CD14-positive monocyte (primary cell): ENCODE measurements around the gene ESRRB. TPM values are rescaled to one million over a fixed set of nuclear protein-coding genes. Genes with fewer than 3 reads are reported as not detected.

Experiments used
- DNase-seq, 3 donors: peaks; one replicate each; pipeline ENCODE4 v3.0.0-alpha.2; 2011 to 2022
- H2AFZ ChIP-seq: 2 replicates; pipeline ENCODE4 v1.6.0; 2012; ENCODE audit warnings: mild to moderate bottlenecking, low read depth, low read length, inconsistent platforms; ENCODE audit not compliant: insufficient read depth, poor library complexity, severe bottlenecking
- H3K27ac ChIP-seq, 2 donors: 1 replicate in 1 of 2; 2 replicates in 1 of 2; pipeline ENCODE4 v1.5.1; 2012 to 2013; ENCODE audit warnings: low read length in 2 of 2, control low read depth in 1 of 2, inconsistent platforms in 1 of 2, low read depth in 1 of 2, mild to moderate bottlenecking in 1 of 2
- H3K27me3 ChIP-seq, 2 donors: one replicate each; pipeline versions ENCODE4 v1.6.0 to v1.6.1; 2011 to 2013; ENCODE audit warnings: low read length in 2 of 2; ENCODE audit not compliant: control insufficient read depth in 2 of 2, insufficient read depth in 2 of 2
- H3K36me3 ChIP-seq, 2 donors: replicated peaks in 1 of 2; 1 replicate in 1 of 2; 2 replicates in 1 of 2; pipeline versions ENCODE4 v1.5.1 to v1.6.1; 2012 to 2013; ENCODE audit warnings: low read length in 2 of 2, control low read depth in 1 of 2, inconsistent platforms in 1 of 2, mild to moderate bottlenecking in 1 of 2; ENCODE audit not compliant: insufficient read depth in 2 of 2, control insufficient read depth in 1 of 2
- H3K4me1 ChIP-seq, 2 donors: 1 replicate in 1 of 2; 2 replicates in 1 of 2; pipeline versions ENCODE4 v1.5.1 to v1.6.1; 2012 to 2013; ENCODE audit warnings: low read length in 2 of 2, control low read depth in 1 of 2, inconsistent platforms in 1 of 2, mild to moderate bottlenecking in 1 of 2, moderate library complexity in 1 of 2; ENCODE audit not compliant: insufficient read depth in 2 of 2, control insufficient read depth in 1 of 2
- H3K4me2 ChIP-seq: replicated peaks from 2 replicates; pipeline ENCODE3; 2012; ENCODE audit warnings: low read length, moderate library complexity, mild to moderate bottlenecking; ENCODE audit not compliant: poor library complexity, severe bottlenecking; ENCODE audit errors: extremely low read depth
- H3K4me3 ChIP-seq, 3 experiments: fragments of 200-600 bp in 1 of 3; sonication (generic) in 1 of 3; replicated peaks in 1 of 3; 1 replicate in 2 of 3; 2 replicates in 1 of 3; pipeline ENCODE4 v1.5.1; 2011 to 2013; ENCODE audit warnings: low read length in 3 of 3, mild to moderate bottlenecking in 3 of 3, control low read depth in 2 of 3, low read depth in 2 of 3, inconsistent platforms in 1 of 3, moderate library complexity in 1 of 3
- H3K79me2 ChIP-seq: 2 replicates; pipeline ENCODE4 v1.6.0; 2012; ENCODE audit warnings: mild to moderate bottlenecking, control low read depth, inconsistent platforms, low read length, moderate library complexity; ENCODE audit not compliant: insufficient read depth
- H3K9ac ChIP-seq: 2 replicates; pipeline ENCODE4 v1.6.0; 2017; ENCODE audit warnings: low read length, mild to moderate bottlenecking; ENCODE audit not compliant: insufficient read depth, poor library complexity, severe bottlenecking
- H3K9me3 ChIP-seq, 2 donors: replicated peaks in 1 of 2; 1 replicate in 1 of 2; 2 replicates in 1 of 2; pipeline versions ENCODE4 v1.5.1 to v1.6.1; 2012 to 2013; ENCODE audit warnings: low read length in 2 of 2, control low read depth in 1 of 2; ENCODE audit not compliant: control insufficient read depth in 1 of 2, insufficient read depth in 1 of 2
- H4K20me1 ChIP-seq: 2 replicates; pipeline ENCODE4 v1.6.0; 2012; ENCODE audit warnings: mild to moderate bottlenecking, low read length, control low read depth, moderate library complexity; ENCODE audit not compliant: insufficient read depth
- H3K27ac Mint-ChIP-seq, 7 donors: one replicate each; pipeline ENCODE4 v1.8.0; 2020; ENCODE audit warnings: mild to moderate bottlenecking in 7 of 7, mixed read lengths in 7 of 7, moderate library complexity in 6 of 7, inconsistent platforms in 2 of 7
- H3K27me3 Mint-ChIP-seq, 3 donors: one replicate each; pipeline ENCODE4 v1.8.0; 2021 to 2022; ENCODE audit warnings: low read depth in 3 of 3, mild to moderate bottlenecking in 3 of 3, mixed read lengths in 3 of 3, moderate library complexity in 3 of 3, inconsistent platforms in 1 of 3
- H3K36me3 Mint-ChIP-seq, 2 donors: one replicate each; pipeline ENCODE4 v1.8.0; 2020; ENCODE audit warnings: mixed read lengths in 2 of 2, inconsistent platforms in 1 of 2, mild to moderate bottlenecking in 1 of 2
- H3K4me1 Mint-ChIP-seq: one replicate; pipeline ENCODE4 v1.8.0; 2020; ENCODE audit warnings: mild to moderate bottlenecking, mixed read lengths
- H3K4me3 Mint-ChIP-seq, 2 donors: one replicate each; pipeline ENCODE4 v1.8.0; 2020; ENCODE audit warnings: mild to moderate bottlenecking in 2 of 2, mixed read lengths in 2 of 2, moderate library complexity in 1 of 2
- H3K9me3 Mint-ChIP-seq, 7 donors: one replicate each; pipeline ENCODE4 v1.8.0; 2020 to 2022; ENCODE audit warnings: mixed read lengths in 7 of 7, mild to moderate bottlenecking in 6 of 7, moderate library complexity in 6 of 7, inconsistent platforms in 2 of 7
- WGBS: methylation state at CpG from one replicate; pipeline ENCODE4 v1.1.5; 2013; ENCODE audit warnings: missing lambda C conversion rate; ENCODE audit not compliant: insufficient coverage; 5-methylcytosine and 5-hydroxymethylcytosine counted together
- intact Hi-C, 2 donors: fragments of 100-400 bp; cut with micrococcal nuclease; formaldehyde crosslinking; loops; one replicate each; pipeline versions ENCODE4 v1.15.0 to v1.15.1; 2023
- polyA plus RNA-seq, 3 donors: library from polyadenylated mRNA; depleted of rRNA in 1 of 3; unstranded in 2 of 3; stranded (reverse) in 1 of 3; fragments of 300-500 nt in 2 of 3; fragments of >200 nt in 1 of 3; fragmentation: Illumina TruSeq in 2 of 3; gene quantifications; 1 replicate in 2 of 3; 2 replicates in 1 of 3; pipeline ENCODE4 v1.2.3, GENCODE V29; 2012 to 2021
- TF ChIP-seq, protein P1 (sequence below): fragments of 200-600 bp; IDR thresholded peaks from one replicate; pipeline ENCODE4 v1.8.0; 2022; ENCODE audit warnings: antibody characterized with exemption, mild to moderate bottlenecking

The ESRRB gene
- polyA plus RNA-seq, 3 donors: 0.03 TPM; not detected in 2

DNA sequence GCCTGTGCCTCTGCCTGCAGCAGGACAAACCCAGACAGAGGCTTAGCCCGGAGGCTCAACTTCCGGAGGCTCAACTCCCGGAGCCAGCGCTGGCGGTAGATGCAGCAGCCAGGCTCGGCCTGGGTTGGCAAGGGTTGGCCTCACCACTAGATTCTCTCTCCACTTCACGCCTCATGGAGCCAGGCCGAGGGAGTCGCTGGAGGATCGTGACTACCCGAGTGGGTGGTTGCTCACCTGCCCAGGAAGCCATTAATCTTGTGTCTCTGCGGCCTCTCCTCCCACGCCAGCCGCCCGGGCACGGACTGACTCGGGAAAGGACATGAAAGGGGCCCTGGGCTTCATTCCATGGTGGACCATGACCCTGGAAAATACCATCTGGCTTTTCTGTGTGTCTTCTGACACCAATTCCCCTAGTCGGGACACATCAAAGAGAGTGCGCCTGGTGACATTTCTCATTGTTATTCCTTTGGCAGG lies 20.8 kb downstream of the ESRRB start:
- TF ChIP-seq, protein P1, sequence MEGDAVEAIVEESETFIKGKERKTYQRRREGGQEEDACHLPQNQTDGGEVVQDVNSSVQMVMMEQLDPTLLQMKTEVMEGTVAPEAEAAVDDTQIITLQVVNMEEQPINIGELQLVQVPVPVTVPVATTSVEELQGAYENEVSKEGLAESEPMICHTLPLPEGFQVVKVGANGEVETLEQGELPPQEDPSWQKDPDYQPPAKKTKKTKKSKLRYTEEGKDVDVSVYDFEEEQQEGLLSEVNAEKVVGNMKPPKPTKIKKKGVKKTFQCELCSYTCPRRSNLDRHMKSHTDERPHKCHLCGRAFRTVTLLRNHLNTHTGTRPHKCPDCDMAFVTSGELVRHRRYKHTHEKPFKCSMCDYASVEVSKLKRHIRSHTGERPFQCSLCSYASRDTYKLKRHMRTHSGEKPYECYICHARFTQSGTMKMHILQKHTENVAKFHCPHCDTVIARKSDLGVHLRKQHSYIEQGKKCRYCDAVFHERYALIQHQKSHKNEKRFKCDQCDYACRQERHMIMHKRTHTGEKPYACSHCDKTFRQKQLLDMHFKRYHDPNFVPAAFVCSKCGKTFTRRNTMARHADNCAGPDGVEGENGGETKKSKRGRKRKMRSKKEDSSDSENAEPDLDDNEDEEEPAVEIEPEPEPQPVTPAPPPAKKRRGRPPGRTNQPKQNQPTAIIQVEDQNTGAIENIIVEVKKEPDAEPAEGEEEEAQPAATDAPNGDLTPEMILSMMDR: no peak
- Histone ChIP-seq H3K79me2 (no peaks in the 10 kb centered on the region), H3K9me3 (no peaks in the 10 kb centered on the region), H3K9ac (no peak overlapping the region), H3K4me1 (no peaks in the 10 kb centered on the region), H3K36me3 (no peaks in the 10 kb centered on the region), H3K27ac (no peak overlapping the region), H3K4me3 (no peak overlapping the region), H2AFZ (no peak overlapping the region), H3K27me3 (no peaks in the 10 kb centered on the region), H4K20me1 (no peaks in the 10 kb centered on the region), H3K4me2 (no peak overlapping the region)
- WGBS: 79% methylated on average over 19 of the region's 19 CpGs
- Mint-ChIP-seq H3K4me1 (no peaks in the 10 kb centered on the region), H3K27me3 (peaks cover 5 to 26% (median 7%) of the 10 kb centered on the region in 3 donors), H3K4me3 (no peak overlapping the region), H3K36me3 (no peaks in the 10 kb centered on the region), H3K9me3 (peaks cover 0 to 2% (median 0%) of the 10 kb centered on the region in 7 donors), H3K27ac (no peak overlapping the region)
- intact Hi-C loops: no loop called here
- no peak for DNase-seq

GRCh38 chr14:76405627-76406026 lies 29.7 kb downstream of the ESRRB start:
- DNase-seq: no peak
- H3K27me3 Mint-ChIP-seq: peaks cover 12 to 31% (median 14%) of the 10 kb centered on the region in 3 donors
- no peaks in the 10 kb centered on the region for H4K20me1 ChIP-seq
- H3K9me3 Mint-ChIP-seq: no peaks in the 10 kb centered on the region
- 83% methylated on average over 1 of the region's 7 CpGs for WGBS
- H2AFZ ChIP-seq: no peak overlapping the region
- intact Hi-C loops: no loop called here
- H3K9ac ChIP-seq: no peak overlapping the region
- no peak overlapping the region for H3K27ac ChIP-seq
- H3K4me1 ChIP-seq: no peaks in the 10 kb centered on the region
- no peaks in the 10 kb centered on the region for H3K36me3 ChIP-seq
- H3K36me3 Mint-ChIP-seq: no peaks in the 10 kb centered on the region
- H3K4me3 ChIP-seq: no peak overlapping the region
- no peak overlapping the region for H3K4me3 Mint-ChIP-seq
- no peaks in the 10 kb centered on the region for H3K79me2 ChIP-seq
- H3K4me1 Mint-ChIP-seq: no peaks in the 10 kb centered on the region
- no peaks in the 10 kb centered on the region for H3K27me3 ChIP-seq
- H3K27ac Mint-ChIP-seq: no peak overlapping the region
- no peaks in the 10 kb centered on the region for H3K9me3 ChIP-seq
- TF ChIP-seq, protein P1: no peak
- H3K4me2 ChIP-seq: no peak overlapping the region
